NCI-H2171 treated with DMSO at 0.1 percent for 48 hours (cell line): ENCODE measurements around the gene PLA2G4D.
A peak's percentile ranks its signal among the peaks of the same experiment; 100 is the strongest.
"Not testable (repeated sequence)": the region's sequence is repeated elsewhere in the genome, so short reads cannot be mapped to it uniquely, and the experiment has no call there.

ENCODE experiments used
- DNase-seq: peaks from one replicate; lab custom pipeline; 2025; lab: John Stamatoyannopoulos, UW

PLA2G4D gene

DNA sequence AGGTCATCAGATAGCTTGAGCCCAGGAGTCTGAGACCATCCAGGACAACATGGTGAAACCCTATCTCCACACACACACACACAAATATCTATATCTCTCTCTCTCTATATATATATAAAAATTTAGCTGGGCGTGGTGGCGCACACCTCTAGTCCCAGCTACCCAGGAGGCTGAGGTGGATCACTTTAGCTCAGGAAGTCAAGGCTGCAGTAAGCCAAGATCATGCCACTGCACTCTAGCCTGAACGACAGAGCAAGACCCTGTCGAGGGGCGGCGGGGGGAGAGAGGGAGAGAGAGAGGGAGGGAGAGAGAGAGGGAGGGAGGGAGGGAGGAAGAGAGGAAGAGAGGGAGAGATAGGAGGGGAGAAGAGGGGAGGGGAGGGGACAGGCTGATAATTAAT is 34.1 kb upstream of the PLA2G4D start:
- no peak for DNase-seq

DNA sequence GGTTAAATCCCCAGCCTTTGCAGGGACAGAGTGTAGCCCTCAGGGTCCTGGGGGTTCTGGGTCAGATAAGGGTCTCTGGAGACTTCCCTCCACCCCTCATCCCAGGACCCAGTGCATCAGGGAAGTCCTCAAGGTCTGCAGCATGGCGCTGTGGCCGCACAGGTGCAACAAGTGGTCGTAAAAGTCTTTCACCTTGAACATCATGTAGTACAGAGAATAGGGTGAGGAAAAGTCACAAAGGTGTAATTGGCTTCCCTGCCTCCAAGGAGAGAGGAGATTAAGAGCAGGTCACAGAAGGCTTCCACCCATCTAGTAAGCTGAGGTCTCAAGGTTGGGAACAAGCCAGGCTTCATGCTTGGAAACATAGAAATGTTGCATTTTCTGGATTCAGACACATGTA is 29.2 kb upstream of the PLA2G4D start:
- no peak for DNase-seq

DNA sequence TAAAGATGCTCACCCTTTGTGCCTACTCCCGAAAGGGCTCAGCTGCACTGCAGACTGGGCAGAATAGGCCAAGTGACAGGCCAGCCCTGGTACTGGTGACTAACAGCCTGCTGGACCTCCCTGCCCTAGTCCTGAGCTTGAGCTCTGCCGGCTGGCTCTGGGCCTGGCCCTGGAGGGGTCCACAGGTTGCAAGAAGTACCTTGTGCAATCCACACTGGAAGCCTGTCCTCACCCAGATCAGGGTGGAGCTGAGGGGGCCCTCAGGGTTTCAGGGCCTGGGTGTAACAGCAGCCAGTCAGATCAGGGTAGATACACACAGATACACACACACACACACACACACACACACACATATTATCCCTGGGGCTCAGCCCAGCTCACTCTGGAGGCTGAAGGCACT is 27.3 kb upstream of the PLA2G4D start:
- no peak for DNase-seq

DNA sequence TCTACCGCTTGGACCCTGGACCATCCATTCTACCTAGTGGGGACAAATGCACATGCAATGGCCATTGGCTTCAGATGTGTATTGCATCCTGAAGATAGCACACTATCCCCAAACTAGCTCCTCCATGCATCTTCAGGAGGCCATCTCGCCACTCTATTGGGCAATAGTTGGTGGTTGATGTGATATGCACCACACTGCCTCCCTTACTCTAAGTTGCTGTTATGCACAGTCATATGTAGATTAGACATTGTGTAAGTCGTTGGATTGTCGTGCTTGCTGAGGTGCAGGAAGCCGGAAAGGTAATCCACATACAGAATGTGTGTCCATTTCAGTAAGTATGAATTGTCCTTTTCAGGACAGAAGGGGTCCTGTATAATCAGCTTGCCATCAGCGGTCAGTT is 26.7 kb upstream of the PLA2G4D start:
- DNase-seq, result no peak

DNA sequence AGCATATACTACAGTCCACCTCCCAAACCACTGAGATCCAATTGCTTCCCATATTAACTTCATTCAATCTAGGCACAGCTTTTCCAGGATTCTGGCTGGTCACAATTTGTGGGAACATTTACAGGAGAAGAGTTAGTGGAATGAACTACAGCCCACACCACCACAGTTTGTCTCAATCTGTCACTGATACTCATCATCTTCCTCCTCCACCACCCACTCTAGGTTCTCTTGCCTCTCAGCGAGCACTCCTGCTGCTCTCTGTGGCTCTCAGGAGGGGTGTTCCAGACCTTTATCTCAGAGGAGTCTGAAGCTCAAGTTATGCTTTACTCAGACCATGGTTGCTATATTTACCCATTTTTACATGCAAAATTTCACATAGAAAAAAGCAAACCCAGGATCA is 25.9 kb upstream of the PLA2G4D start:
- DNase-seq, result no peak

DNA sequence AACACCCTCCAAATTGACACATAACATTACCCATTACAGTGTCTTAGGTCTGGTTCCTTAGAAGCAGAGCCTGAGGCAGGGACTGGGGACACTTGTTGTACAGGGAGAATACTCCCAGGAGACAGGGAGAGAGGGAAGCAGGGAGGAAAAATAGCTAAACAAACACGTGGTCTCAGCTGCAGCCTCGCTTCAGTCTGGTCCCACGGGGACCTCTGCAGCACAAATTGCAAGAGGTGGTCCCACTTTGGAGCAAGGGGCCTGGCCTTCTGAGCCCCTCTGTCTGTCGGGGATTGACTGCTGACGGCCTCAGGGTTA is 25.0 kb upstream of the PLA2G4D start:
- peak; percentile 59 for DNase-seq

DNA sequence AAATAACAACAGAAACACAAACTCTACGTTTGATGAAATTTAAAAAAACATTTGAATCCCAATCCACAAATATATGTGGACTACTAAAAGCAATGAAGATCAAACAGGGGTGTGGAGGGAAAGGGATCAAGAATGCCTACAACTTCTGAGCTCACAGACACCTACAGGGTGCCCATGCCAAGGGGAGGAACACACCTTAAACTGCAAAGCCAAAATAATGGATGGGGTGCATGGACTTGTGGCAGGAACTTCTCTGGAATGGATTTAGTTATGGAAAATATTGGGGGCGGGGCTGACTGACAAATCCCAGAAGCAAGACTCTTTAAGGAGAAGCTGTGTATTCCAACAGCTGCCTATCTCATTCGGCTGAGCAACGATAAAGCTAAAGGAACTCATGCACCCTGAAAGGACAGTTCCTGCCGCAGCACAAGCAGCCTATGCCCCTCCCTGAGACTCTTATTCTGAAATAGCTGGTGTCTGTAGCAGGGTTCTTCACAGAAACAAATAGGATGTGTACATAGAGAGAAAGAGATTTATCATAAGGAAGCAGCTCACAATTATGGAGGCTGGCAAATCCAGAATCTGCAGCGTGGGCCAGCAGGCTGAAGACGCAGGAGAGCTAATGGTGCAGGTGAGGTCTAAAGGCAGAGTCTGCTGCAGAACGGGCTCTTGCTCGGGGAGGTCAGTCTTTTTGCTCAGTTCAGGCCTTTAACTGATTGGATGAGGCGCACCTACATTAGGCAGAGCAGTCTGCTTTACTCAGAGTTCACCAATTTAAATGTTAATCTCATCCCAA is 24.5 kb upstream of the PLA2G4D start:
- peak; percentile 21 for DNase-seq

DNA sequence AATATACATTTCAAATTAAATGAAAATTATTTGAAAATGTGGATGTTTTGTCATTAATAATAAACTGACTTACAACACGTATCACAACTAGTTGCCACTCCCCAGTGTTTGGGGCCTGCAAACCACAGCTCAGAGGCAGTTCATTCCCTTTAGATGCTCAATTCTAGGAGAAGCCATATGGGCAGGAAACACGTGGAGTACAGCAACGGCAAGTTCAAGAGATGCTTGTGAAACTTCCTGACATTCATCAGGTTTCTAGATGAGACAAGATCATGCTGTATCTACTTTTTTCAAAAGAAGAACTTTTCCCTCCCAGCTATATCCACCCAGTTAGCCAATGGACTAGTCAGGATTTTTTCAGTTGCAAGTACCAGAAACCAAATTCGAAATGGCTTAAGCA is 17.6 kb upstream of the PLA2G4D start:
- DNase-seq, result no peak

DNA sequence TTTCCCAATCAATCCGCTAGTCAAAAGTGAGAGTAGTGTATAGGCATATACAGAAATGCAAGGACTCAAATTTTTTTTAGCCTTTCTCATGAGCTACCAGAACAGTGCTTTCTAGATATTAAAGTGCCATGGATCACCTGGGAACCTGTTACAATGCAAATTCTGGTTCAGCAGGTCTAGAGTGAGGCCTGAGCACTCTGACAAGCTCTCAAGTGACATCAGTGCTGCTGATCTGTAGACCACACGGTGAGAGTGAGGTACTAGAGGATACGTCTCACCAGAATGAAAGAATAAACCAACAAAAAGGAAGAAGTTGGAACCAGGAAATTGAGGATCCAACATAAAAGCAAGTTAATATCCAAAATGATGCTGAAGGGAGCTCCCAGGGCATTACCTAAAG is 16.0 kb upstream of the PLA2G4D start:
- DNase-seq, result no peak

DNA sequence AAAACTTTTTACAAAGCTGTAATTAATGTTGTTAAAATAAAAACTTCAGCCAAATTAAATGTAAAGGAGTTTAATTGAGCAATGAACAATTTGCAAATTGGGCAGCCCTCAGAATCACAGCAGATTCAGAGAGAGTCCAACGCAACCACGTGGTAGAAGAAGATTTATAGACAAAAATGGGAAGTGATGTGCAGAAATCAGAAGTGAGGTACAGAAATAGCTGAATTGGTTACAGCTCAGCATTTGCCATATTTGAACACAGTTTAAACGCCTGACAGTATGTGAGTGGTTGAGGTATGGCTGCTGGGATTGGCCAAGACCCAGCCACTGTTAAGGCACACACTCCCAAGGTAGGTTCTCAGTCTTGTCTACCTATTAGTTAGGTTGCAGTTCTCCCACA is 14.4 kb upstream of the PLA2G4D start:
- no peak for DNase-seq

DNA sequence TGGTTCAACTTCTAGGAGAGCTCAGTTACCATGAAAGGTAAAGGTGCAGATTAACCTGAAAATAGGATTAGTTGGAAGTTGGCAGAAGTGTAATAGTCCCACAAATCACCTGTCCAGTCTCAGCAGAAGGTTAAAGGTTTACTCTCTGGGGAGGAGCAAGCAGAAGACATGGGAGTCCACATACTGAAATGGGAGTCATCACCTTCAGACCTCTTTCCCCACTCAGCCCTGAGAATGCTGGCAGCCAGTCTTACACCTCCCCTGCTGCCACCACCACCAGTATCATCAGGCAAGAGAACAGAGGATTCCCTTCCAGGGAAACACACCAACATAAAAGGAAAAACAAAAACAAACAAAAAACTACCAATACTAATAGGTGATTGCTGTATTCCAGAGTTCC is 13.8 kb upstream of the PLA2G4D start:
- no peak for DNase-seq

DNA sequence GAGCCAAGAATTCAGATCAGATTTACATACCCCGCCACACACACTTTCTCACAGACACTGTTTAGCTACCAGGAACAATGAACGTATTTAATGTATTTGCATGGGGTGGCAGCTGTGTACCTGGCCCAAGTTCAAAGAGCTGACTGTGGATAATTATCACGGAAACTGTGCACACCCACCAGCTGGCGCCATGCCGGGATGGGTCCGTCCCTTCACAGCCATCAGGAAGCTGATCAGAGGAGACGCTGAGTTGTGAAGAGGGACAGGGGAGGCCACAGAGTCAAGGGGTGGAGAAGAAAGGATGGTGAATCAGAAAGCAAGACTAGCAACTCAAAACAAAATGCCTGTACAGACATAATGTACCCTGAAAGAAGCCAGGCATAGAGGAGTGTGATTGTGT is 13.1 kb upstream of the PLA2G4D start:
- DNase-seq, result peak; percentile 91

DNA sequence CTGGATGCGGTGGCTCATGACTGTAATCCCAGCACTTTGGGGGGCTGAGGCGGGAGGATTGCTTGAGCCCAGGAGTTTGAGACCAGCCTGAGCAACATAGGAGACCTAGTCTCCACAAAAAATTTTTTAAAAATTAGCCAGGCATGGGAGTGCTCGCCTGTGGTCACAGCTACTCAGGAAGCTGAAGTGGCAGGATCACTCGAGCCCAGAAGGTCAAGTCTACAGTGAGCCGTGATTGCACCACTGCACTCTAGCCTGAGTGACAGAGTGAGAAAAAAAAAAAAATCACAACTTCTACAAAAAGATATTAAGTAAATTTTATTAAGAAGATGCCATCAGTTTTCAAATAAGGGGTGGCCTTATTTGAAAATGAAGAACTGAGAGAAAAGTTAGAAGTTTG is 11.9 kb upstream of the PLA2G4D start:
- no peak for DNase-seq

DNA sequence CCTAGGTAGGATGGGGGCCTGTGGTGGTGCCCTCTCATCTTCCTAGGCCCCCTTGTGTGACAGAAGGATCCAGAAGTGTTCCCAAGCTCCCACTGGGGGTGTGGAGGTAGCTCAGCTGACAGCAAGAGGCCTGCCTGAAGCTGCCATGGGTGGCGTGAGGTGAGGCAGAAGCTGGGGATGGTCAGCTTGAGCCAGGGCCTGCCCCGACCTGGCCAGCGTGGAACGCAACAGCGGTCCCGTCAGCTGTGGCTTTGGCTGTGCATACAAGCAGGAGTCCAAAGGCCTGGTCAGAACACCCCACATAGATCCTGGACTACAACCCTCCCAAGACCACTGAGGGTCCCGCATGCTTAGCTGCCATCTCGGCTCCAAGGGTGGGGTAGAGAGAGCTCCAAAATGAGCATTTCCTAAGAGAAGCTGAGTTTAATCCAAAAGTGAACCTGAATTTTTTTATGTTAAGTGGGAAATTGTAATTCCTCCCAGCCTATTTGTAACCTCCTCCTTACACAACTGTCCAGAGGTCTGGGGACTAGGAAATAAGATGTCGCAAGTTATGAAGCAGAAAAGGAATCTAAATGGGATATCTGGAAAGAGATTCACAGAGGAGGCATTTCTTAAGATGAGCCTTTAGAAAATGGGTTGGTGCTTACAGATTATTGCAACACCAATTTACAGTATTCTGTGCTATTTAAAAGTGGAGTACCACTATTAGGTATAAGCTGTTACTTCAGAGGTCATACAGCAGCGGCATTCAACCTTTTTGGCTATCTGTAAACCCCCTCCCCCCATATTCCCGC is 9.9 kb upstream of the PLA2G4D start:
- DNase-seq, result no peak

DNA sequence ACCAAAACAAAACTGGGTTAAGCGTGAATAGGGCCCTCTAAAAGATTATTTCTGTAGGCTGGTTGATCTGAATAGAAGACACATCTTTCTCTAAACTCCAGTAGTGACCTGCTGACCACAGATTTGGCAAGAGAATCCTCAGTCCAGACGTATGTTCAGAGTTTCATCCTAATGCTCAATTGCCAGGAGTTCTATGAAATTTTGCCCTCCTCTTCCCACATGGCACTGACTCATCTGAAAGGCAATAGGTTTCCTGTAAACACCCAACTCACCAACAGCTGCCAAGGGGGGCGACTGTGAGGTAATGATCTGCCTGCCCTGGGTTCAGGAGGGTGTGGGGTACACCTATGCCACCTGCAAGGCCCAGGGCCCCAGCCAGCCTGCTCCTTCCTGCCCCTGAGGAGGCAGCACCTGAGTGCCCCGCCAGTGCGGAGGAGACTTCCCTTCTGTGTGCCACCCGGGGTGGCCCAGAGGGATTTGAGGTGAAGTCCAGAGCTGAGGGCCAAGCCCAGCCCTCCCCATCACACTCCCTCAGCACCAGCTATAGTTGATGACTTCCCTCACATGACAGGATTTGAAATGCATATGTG is 8.4 kb upstream of the PLA2G4D start:
- DNase-seq, result no peak

DNA sequence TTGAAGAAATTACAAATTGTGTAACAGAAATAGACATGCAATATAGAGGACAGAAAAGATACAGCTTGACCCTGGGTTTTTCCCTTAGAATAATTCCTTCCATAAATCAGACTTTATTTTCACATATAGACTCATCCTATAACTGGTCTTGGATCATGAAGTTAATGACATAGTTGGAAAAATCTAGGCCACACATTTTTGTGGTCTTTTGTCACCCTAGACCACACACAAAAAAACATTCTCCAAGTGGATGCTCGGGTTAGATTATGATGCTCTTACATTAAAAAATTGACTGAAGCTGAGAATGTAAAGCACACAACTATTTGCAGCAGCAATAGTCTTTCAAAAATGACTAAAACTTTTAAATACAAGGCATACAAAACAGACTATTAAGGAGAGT is 7.5 kb upstream of the PLA2G4D start:
- no peak for DNase-seq

DNA sequence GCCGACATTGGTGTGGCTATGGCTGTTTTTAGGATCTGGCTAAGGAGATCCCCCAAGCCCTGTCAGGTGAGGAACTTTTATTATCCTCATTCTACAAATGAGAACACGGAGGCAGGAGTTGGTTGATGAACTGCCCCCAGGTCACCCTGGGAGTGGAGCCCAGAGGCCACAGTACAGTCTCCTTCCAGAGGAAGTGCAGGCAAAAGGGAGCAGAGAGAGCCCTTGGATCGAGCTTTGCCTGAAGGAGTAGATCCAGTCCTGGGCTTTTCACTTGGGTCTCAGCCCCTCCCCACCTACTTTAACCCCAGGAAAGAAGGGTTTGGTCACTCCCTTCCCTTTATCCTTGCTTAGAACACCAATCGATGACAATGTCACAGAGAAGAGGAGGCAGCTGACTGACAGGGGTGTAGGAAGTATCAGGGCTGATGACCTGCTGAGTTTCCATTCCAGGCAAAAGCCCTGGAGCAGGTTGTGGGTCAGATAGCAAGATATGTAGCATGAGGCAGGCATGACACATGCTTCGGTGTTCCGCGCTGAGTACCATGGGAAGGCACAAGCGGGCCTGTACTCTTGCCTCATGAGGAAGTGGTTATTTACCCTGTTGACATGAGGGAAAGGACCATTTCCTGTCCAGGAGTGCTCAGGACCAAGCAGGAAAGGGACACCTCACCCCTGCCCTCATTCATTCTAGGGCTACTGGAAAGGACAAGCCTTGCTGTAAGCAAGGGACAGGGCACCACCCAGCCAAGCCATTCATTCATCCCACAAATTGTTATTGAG is 5.8 kb upstream of the PLA2G4D start:
- no peak for DNase-seq

DNA sequence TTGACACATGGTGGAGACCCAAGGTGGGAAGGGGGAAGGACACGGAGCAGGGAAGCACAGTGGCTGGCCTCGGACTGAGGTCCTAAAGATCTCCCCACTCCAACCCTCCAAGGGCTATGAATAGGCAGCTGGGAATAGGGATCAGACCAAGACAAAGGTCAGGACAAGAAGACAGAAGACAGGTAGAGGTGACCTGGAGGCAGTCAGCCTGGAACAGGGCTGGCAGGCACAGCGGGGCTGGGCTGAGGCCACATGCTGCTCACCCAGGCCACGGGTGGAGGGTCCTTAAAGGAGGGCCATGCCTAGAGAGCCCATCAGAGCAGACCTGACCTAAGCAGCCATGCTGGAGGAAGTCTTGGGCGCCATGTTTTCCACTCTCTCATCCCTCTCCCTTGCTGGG is 2.7 kb upstream of the PLA2G4D start:
- DNase-seq, result no peak

DNA sequence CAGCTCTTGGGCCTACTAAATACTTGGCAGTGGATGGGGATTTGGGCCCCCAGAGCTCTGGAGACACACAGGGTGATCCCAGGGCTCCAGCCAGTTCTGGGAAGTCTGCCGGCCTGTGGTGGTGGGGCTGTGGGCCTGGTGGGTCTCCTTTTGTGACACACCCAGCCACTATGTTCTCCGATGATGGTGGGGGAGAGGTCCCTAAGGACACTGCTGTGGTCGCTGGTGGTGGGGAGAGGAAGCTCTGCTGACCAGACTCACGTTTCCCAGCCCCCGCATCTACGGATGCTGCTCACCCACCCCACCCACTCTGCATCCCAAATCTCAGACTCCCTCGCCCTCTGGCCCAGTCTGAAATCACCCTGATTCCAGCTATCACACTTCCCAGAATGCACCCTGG is 396 bp downstream of the PLA2G4D start:
- no peak for DNase-seq

DNA sequence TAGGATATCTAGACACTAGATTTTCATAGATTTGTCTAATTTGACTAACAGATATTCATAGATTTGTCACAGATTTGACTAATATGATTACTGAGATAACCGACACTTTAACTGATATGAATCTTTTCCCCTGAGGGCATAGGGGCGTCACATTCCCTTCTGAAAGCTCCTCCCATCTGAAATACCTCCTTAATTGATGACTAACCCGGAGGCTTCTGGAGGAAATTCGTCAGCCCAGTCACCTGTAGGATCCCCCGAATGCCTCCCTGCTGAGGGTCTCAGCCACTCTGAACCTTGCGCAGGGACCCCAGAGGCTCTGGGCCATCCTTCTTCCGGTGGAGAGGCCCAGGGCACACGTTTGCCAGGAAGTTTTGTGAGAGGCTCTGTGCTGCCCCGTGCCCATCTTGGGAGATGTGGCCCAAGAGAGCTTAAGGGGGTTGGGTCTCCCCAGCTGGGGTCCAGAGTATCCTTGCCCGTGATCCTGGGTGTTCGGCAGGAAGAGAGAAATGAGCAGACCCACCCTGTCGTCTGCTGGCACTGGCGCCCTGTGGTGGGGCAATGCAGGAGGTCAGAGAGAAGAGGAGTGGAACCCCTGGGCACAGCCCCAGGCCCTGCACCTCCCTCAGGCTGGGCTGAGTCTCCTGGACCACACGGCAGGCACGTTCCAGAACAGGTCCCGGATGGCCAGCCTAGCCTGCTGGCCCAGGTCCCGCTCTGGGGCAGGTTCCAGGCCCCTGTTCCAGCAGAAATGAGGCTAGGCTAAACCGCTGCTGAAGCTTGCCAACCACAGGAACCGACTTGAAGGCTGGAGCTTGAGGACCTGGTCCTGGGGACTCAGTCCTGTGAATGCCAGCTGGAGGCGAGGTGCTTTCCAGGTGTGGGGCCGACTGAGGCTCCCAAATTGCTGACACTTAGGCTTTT is 1.7 kb downstream of the PLA2G4D start:
- DNase-seq, result no peak

DNA sequence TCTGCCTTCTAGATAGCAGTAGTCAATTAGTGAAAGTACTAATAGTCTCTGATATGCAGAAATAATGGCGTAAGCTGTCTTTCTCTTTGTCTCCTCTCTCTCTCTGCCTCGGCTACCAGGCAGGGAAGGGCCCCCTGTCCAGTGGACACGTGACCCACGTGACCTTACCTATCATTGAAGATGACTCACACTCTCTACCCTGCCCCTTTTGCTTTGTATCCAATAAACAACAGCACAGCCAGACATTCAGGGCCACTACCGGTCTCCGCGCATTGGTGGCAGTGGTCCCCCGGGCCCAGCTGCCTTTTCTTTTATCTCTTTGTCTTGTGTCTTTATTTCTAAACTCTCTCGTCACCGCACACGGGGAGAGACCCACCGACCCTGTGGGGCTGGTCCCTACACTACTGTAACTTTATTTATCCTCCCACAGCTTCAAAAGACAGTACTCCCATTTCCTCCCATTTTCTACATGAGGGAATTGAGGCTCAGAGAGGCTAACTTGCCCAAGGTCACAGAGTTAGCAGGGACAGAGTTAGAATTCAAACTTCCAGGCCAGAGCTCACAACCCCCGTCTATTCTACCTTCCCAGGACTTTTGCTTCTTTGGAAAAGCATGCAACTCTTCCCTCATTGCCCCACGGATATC is 2.5 kb downstream of the PLA2G4D start:
- not testable (repeated sequence) for DNase-seq
